Myocyte (in vitro differentiated cells): ENCODE results near the gene BCL2L12. TPM values are rescaled to one million over a fixed set of nuclear protein-coding genes. Genes with fewer than 3 reads are reported as not detected.
"Not testable (repeated sequence)": the region's sequence is repeated elsewhere in the genome, so short reads cannot be mapped to it uniquely, and the experiment has no call there.

Source experiments
- DNase-seq: peaks from one replicate; pipeline ENCODE4 v3.0.0-alpha.2; 2012; ENCODE audit warnings: low read depth
- polyA plus RNA-seq: library from polyadenylated mRNA; unstranded; fragments of >200 nt; gene quantifications from one replicate; pipeline ENCODE4 v1.2.1, GENCODE V29; 2012; ENCODE audit warnings: missing spikeins
- total RNA-seq: library from RNA; depleted of rRNA; stranded (reverse); fragments of >200 nt; gene quantifications from 2 replicates; pipeline ENCODE4 v1.2.3, GENCODE V29; 2014

Gene BCL2L12
- total RNA-seq = 11.4 and 11.8 TPM in 2 replicates
- 23.7 TPM for polyA plus RNA-seq

GRCh38 chr19:49665351-49666119 is at the start of gene BCL2L12, which contains the start of gene IRF3:
Gene BCL2L12 (plus strand): TSS chr19:49665933. CDS start chr19:49666693, 760 bp downstream.
Gene IRF3 (minus strand): TSS chr19:49665857. CDS start chr19:49664838, 1,019 bp downstream.
- peak; percentile 98 for DNase-seq

GRCh38 chr19:49616532-49616931 is 49.2 kb upstream of the BCL2L12 start:
- no peak for DNase-seq

GRCh38 chr19:49616945-49617344 is 48.8 kb upstream of the BCL2L12 start:
- no peak for DNase-seq

- not testable (repeated sequence) for DNase-seq
These were observed 47.9 kb upstream of the BCL2L12 start for GRCh38 chr19:49617860-49618259.

GRCh38 chr19:49624967-49625910 is 40.5 kb upstream of the BCL2L12 start:
- DNase-seq = no peak

- DNase-seq = no peak
These were observed 39.5 kb upstream of the BCL2L12 start for GRCh38 chr19:49626226-49626625.

- DNase-seq = no peak
These were observed 36.1 kb upstream of the BCL2L12 start for GRCh38 chr19:49629659-49630058.

GRCh38 chr19:49631014-49631588 is 34.6 kb upstream of the BCL2L12 start:
- no peak for DNase-seq

- DNase-seq = no peak
These were observed 34.0 kb upstream of the BCL2L12 start for GRCh38 chr19:49631610-49632192.

- no peak for DNase-seq
These were observed 33.2 kb upstream of the BCL2L12 start for GRCh38 chr19:49632576-49632975.

GRCh38 chr19:49633273-49633672 is 32.5 kb upstream of the BCL2L12 start:
- not testable (repeated sequence) for DNase-seq

- DNase-seq = no peak
These were observed 30.1 kb upstream of the BCL2L12 start for GRCh38 chr19:49635530-49636232.

- DNase-seq = no peak
These were observed 29.4 kb upstream of the BCL2L12 start for GRCh38 chr19:49636233-49636932.

GRCh38 chr19:49637821-49638738 is 27.7 kb upstream of the BCL2L12 start:
- DNase-seq = peak; percentile 79

- no peak for DNase-seq
These were observed 26.2 kb upstream of the BCL2L12 start for GRCh38 chr19:49639401-49640112.

GRCh38 chr19:49640113-49640898 is 25.4 kb upstream of the BCL2L12 start, which contains the start of gene RRAS:
Gene RRAS (minus strand): TSS chr19:49640143. CDS start chr19:49640098, 45 bp downstream.
- peak; percentile 100 for DNase-seq
